ENCODE data around the gene ACTR3. TPM values are rescaled to one million over a fixed set of nuclear protein-coding genes. Genes with fewer than 3 reads are reported as not detected.

Gene ACTR3
- total and polyA plus RNA-seq, 2 donors (not counting 1 experiment from before 2014, with no cell fraction given): 64.3 to 249 TPM

DNA sequence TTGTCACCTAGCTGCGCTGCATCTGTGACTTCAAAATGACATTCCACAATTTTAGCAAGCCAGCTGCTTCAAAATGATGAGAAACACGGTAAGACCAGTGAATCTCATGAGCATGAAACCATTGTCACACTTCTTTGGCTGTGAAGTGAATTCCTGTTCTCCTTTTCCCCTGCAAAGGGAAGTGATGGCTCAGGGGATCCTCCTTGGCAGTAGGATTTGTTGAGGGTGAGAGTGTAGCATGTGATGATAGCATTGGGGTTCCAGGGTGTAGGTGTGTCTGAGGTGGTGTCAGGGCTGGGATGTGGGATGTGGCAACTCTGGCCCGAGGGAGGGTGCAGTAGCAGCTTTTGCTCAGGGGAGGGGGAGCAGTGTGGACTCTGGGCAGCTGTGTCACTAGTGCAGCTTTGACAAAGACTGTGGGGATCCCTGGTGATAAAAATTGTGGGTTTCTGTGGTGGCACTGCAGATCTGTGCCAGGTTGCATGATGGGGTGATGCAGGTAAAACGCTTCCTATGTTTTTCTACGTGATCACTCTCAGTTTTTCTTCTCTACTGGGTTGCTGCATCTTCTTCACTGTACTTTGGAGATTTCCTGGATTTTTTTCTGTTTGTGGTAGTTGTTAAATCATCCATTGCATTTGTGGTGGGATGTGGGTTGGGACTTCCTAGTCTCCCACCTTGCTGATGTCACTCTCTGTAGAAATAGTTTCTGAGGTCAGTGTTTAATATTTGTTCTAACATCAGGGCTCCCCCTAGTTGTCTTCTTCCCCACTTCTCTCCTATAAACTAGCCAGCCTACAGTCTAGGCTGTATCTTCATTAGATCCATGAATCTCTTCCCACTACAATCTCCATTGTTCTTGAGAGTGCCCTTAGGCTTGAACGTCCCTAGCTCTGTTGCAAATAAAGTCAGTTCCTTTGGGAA, 107.0 kb downstream of the ACTR3 start:
- H3K4me3 ChIP-seq (ENCODE audit: control extremely low read depth in 1 of 5, extremely low read depth in 1 of 5, insufficient read depth in 1 of 5, low read depth in 2 of 5, low read length in 4 of 5): no peak overlapping the region
- DNase-seq (no peak), ATAC-seq (ENCODE audit: low read depth) (no peak)
- POLR2A ChIA-PET: no interaction called here
- H3K4me1 Mint-ChIP-seq: no peaks in the 10 kb centered on the region
- 74% methylated on average over 5 of the region's 6 CpGs for WGBS (ENCODE audit: insufficient coverage)
- no peak overlapping the region for H3K27ac Mint-ChIP-seq
- intact Hi-C loops (cut with micrococcal nuclease): no loop called here
- H4K20me1 ChIP-seq (ENCODE audit: control insufficient read depth, insufficient read depth, low read length, poor library complexity, severe bottlenecking): no peaks in the 10 kb centered on the region
- no peak overlapping the region for H2AFZ ChIP-seq (ENCODE audit: insufficient read depth, low read depth, low read length, poor library complexity, severe bottlenecking)
- H3K4me2 ChIP-seq (replicated peaks; ENCODE audit: low read depth, low read length, poor library complexity, severe bottlenecking): no peak overlapping the region
- no peaks in the 10 kb centered on the region for H3K79me2 ChIP-seq (ENCODE audit: control insufficient read depth, insufficient read depth, low read length)
- CTCF ChIA-PET: no interaction called here
- H3K4me3 Mint-ChIP-seq: no peak overlapping the region
- H3K4me1 ChIP-seq (ENCODE audit: control insufficient read depth in 2 of 2, insufficient read depth in 2 of 2, low read length in 2 of 2): no peaks in the 10 kb centered on the region
- peaks cover 4% of the 10 kb centered on the region for H3K27me3 Mint-ChIP-seq
- no peaks in the 10 kb centered on the region for H3K36me3 ChIP-seq (replicated peaks in 1 of 2; ENCODE audit: control extremely low read depth in 1 of 2, control insufficient read depth in 1 of 2, extremely low read depth in 1 of 2, insufficient read depth in 2 of 2, low read length in 1 of 2)
- no peaks in the 10 kb centered on the region for H3K9me3 ChIP-seq (ENCODE audit: control extremely low read depth in 1 of 3, control insufficient read depth in 2 of 3, insufficient read depth in 1 of 3, low read length in 2 of 3)
- peaks cover 2% of the 10 kb centered on the region for H3K9me3 Mint-ChIP-seq (ENCODE audit: insufficient read depth)
- TF ChIP-seq EZH2 (IDR thresholded peaks at IDR 0.05; ENCODE audit: borderline replicate concordance, insufficient read depth, low read depth, low read length, poor library complexity, severe bottlenecking): no peak
- TF ChIP-seq, protein P1, sequence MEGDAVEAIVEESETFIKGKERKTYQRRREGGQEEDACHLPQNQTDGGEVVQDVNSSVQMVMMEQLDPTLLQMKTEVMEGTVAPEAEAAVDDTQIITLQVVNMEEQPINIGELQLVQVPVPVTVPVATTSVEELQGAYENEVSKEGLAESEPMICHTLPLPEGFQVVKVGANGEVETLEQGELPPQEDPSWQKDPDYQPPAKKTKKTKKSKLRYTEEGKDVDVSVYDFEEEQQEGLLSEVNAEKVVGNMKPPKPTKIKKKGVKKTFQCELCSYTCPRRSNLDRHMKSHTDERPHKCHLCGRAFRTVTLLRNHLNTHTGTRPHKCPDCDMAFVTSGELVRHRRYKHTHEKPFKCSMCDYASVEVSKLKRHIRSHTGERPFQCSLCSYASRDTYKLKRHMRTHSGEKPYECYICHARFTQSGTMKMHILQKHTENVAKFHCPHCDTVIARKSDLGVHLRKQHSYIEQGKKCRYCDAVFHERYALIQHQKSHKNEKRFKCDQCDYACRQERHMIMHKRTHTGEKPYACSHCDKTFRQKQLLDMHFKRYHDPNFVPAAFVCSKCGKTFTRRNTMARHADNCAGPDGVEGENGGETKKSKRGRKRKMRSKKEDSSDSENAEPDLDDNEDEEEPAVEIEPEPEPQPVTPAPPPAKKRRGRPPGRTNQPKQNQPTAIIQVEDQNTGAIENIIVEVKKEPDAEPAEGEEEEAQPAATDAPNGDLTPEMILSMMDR (IDR thresholded peaks at IDR 0.05): no peak
- H3K27ac ChIP-seq (ENCODE audit: low read length in 2 of 2): no peak overlapping the region
- H3K27me3 ChIP-seq (replicated peaks in 1 of 4; ENCODE audit: control extremely low read depth in 1 of 4, control insufficient read depth in 3 of 4, insufficient read depth in 4 of 4, low read length in 3 of 4): peaks cover 0 to 3% (median 0%) of the 10 kb centered on the region in 4 experiments
- no peak overlapping the region for H3K9ac ChIP-seq (ENCODE audit: low read length)

DNA sequence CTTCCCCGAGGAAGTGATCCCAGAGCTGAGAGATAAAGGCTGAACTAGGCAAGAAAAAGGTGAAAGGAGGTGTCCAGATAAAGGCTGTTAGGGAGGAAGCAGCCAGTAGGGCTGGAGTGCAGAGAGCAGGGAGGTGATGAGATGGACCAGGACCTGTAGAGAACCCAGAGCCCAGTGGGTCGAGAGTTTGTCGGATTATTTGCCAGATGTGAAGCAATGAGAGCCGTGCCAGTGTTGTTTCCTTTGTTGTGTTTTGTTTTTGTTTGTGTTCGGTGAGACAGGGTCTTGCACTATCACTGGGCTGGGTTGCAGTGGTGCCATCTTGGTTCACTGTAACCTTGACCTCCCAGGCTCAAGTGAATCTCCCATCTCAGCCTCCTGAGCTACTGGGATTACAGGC, 111.3 kb downstream of the ACTR3 start:
- ATAC-seq (ENCODE audit: low read depth): no peak
- Mint-ChIP-seq H3K4me3 (no peak overlapping the region), H3K27me3 (peaks cover 14% of the 10 kb centered on the region), H3K27ac (no peak overlapping the region), H3K4me1 (no peaks in the 10 kb centered on the region), H3K9me3 (ENCODE audit: insufficient read depth) (no peaks in the 10 kb centered on the region)
- Histone ChIP-seq H3K4me1 (ENCODE audit: control insufficient read depth in 2 of 2, insufficient read depth in 2 of 2, low read length in 2 of 2) (no peaks in the 10 kb centered on the region), H3K4me3 (ENCODE audit: control extremely low read depth in 1 of 5, extremely low read depth in 1 of 5, insufficient read depth in 1 of 5, low read depth in 2 of 5, low read length in 4 of 5) (no peak overlapping the region), H3K9ac (ENCODE audit: low read length) (no peak overlapping the region), H2AFZ (ENCODE audit: insufficient read depth, low read depth, low read length, poor library complexity, severe bottlenecking) (no peak overlapping the region), H3K27ac (ENCODE audit: low read length in 2 of 2) (no peak overlapping the region), H4K20me1 (ENCODE audit: control insufficient read depth, insufficient read depth, low read length, poor library complexity, severe bottlenecking) (no peaks in the 10 kb centered on the region), H3K79me2 (ENCODE audit: control insufficient read depth, insufficient read depth, low read length) (no peaks in the 10 kb centered on the region), H3K27me3 (replicated peaks in 1 of 4; ENCODE audit: control extremely low read depth in 1 of 4, control insufficient read depth in 3 of 4, insufficient read depth in 4 of 4, low read length in 3 of 4) (peaks cover 0 to 3% (median 0%) of the 10 kb centered on the region in 4 experiments), H3K4me2 (replicated peaks; ENCODE audit: low read depth, low read length, poor library complexity, severe bottlenecking) (no peak overlapping the region), H3K36me3 (replicated peaks in 1 of 2; ENCODE audit: control extremely low read depth in 1 of 2, control insufficient read depth in 1 of 2, extremely low read depth in 1 of 2, insufficient read depth in 2 of 2, low read length in 1 of 2) (no peaks in the 10 kb centered on the region), H3K9me3 (ENCODE audit: control extremely low read depth in 1 of 3, control insufficient read depth in 2 of 3, insufficient read depth in 1 of 3, low read length in 2 of 3) (peaks cover 0 to 8% (median 0%) of the 10 kb centered on the region in 3 donors)
- TF ChIP-seq EZH2 (IDR thresholded peaks at IDR 0.05; ENCODE audit: borderline replicate concordance, insufficient read depth, low read depth, low read length, poor library complexity, severe bottlenecking): no peak
- TF ChIP-seq, protein P1 (IDR thresholded peaks at IDR 0.05): no peak
- ChIA-PET CTCF (no interaction called here), POLR2A (interaction anchor here (0.6 kb wide), 1 partner anchor 25 kb away, joined by 4 read pairs; no protein-coding TSS in a partner anchor)
- WGBS (ENCODE audit: insufficient coverage): 92% methylated on average over 4 of the region's 5 CpGs
- intact Hi-C loops (cut with micrococcal nuclease): no loop called here
- DNase-seq: no peak
